ENCODE results near the gene RAE1.

GRCh38 chr20:57412347-57413029 is 61.4 kb downstream of the RAE1 start:
- TF ChIP-seq, protein P1, sequence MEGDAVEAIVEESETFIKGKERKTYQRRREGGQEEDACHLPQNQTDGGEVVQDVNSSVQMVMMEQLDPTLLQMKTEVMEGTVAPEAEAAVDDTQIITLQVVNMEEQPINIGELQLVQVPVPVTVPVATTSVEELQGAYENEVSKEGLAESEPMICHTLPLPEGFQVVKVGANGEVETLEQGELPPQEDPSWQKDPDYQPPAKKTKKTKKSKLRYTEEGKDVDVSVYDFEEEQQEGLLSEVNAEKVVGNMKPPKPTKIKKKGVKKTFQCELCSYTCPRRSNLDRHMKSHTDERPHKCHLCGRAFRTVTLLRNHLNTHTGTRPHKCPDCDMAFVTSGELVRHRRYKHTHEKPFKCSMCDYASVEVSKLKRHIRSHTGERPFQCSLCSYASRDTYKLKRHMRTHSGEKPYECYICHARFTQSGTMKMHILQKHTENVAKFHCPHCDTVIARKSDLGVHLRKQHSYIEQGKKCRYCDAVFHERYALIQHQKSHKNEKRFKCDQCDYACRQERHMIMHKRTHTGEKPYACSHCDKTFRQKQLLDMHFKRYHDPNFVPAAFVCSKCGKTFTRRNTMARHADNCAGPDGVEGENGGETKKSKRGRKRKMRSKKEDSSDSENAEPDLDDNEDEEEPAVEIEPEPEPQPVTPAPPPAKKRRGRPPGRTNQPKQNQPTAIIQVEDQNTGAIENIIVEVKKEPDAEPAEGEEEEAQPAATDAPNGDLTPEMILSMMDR (IDR thresholded peaks at IDR 0.05), result no peak
- TF ChIP-seq POLR2AphosphoS5 (IDR thresholded peaks at IDR 0.05; ENCODE audit: low read depth, low read length) (no peak), SIN3A (IDR thresholded peaks at IDR 0.05; ENCODE audit: borderline replicate concordance, insufficient read depth, low read depth, low read length) (no peak)
